Hepatocyte (in vitro differentiated cells): ENCODE measurements around the gene PPM1A. TPM values are rescaled to one million over a fixed set of nuclear protein-coding genes. Genes with fewer than 3 reads are reported as not detected.
A peak's percentile ranks its signal among the peaks of the same experiment; 100 is the strongest.

ENCODE experiments used
- DNase-seq: peaks from one replicate; pipeline ENCODE4 v3.0.0-alpha.2; 2016; ENCODE audit warnings: low spot score
- H2AFZ ChIP-seq: fragments of 200-600 bp; sonication (generic); 2 replicates; pipeline ENCODE4 v1.6.0; 2016; ENCODE audit warnings: antibody characterized with exemption, mild to moderate bottlenecking
- H3K27ac ChIP-seq: fragments of 200-600 bp; sonication (generic); 2 replicates; pipeline ENCODE4 v1.5.1; 2016; ENCODE audit warnings: mild to moderate bottlenecking
- H3K27me3 ChIP-seq: fragments of 200-600 bp; sonication (generic); 2 replicates; pipeline ENCODE4 v1.6.1; 2016
- H3K36me3 ChIP-seq: fragments of 200-600 bp; sonication (generic); replicated peaks from 2 replicates; pipeline ENCODE4 v1.5.1; 2016; ENCODE audit warnings: low read depth; ENCODE audit not compliant: insufficient read depth
- H3K4me1 ChIP-seq: fragments of 200-600 bp; sonication (generic); 2 replicates; pipeline ENCODE4 v1.5.1; 2016; ENCODE audit warnings: mild to moderate bottlenecking, moderate library complexity; ENCODE audit not compliant: insufficient read depth
- H3K4me2 ChIP-seq: fragments of 200-600 bp; sonication (generic); 2 replicates; pipeline ENCODE4 v1.6.0; 2016
- H3K4me3 ChIP-seq: fragments of 200-600 bp; sonication (generic); 2 replicates; pipeline ENCODE4 v1.5.1; 2016; ENCODE audit warnings: mild to moderate bottlenecking
- H3K79me2 ChIP-seq: fragments of 200-600 bp; sonication (generic); 2 replicates; pipeline ENCODE4 v1.6.0; 2017; ENCODE audit warnings: mild to moderate bottlenecking
- H3K9me2 ChIP-seq: fragments of 200-600 bp; sonication (generic); replicated peaks from 2 replicates; pipeline ENCODE4 v1.6.0; 2017; ENCODE audit warnings: mild to moderate bottlenecking; ENCODE audit not compliant: insufficient read depth
- H3K9me3 ChIP-seq: fragments of 200-600 bp; sonication (generic); 2 replicates; pipeline ENCODE4 v1.5.1; 2016; ENCODE audit warnings: low read depth, mild to moderate bottlenecking
- H4K20me1 ChIP-seq: fragments of 200-600 bp; sonication (generic); 2 replicates; pipeline ENCODE4 v1.6.0; 2016; ENCODE audit warnings: mild to moderate bottlenecking; ENCODE audit not compliant: insufficient read depth, poor library complexity, severe bottlenecking
- EZH2 ChIP-seq: fragments of 200-600 bp; sonication (generic); IDR thresholded peaks from 2 replicates; pipeline ENCODE4 v1.6.1; 2016; ENCODE audit warnings: antibody characterized with exemption, mild to moderate bottlenecking, borderline replicate concordance
- EZH2phosphoT487 ChIP-seq: fragments of 200-600 bp; sonication (generic); IDR thresholded peaks from one replicate; pipeline ENCODE4 v1.6.1; 2018; ENCODE audit warnings: antibody characterized with exemption, mild to moderate bottlenecking, low read depth, moderate library complexity; ENCODE audit not compliant: unreplicated experiment, severe bottlenecking
- WGBS: methylation state at CpG from one replicate; pipeline ENCODE4 v1.1.6; 2016; ENCODE audit warnings: low lambda C conversion rate; ENCODE audit errors: missing lambda C conversion rate; 5-methylcytosine and 5-hydroxymethylcytosine counted together
- polyA plus RNA-seq: library from polyadenylated mRNA; unstranded; fragments of >200 nt; fragmentation: Nextera tagmentation; extraction: Ambion mirVana; gene quantifications from 2 replicates; pipeline ENCODE4 v1.2.1, GENCODE V29; 2016
- total RNA-seq: library from RNA; depleted of rRNA; stranded (reverse); fragments of >200 nt; gene quantifications from 2 replicates; pipeline ENCODE4 v1.2.3, GENCODE V29; 2014
- TF ChIP-seq, protein P1 (sequence below): fragments of 200-600 bp; sonication (generic); IDR thresholded peaks from 2 replicates; pipeline ENCODE4 v1.5.1; 2016; ENCODE audit warnings: antibody characterized with exemption, mild to moderate bottlenecking; ENCODE audit not compliant: poor library complexity

Gene PPM1A
- total and polyA plus RNA-seq, 2 experiments from 2014 or later, result 24.2 to 41.7 TPM

DNA sequence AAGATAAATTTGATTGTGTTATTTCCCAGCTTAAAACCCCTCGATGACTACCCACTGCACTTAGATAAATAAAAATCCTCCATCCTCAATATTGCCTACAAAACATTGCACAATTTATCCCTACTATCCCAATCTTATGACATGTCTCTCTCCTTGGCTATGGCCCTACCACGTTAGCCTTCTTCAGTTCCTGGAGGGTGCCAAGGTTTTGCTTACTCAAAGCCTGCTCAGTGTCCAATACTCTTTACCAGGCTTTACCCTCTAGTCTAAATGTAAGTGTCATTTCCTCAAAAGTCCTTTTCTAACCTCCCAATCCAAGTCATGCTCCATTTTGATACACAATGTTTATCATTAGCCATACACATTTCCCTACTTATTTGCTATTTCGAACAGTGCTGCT is 35.0 kb upstream of the PPM1A start:
- no peaks in the 10 kb centered on the region for H3K4me1 ChIP-seq
- H3K4me2 ChIP-seq, result no peak overlapping the region
- TF ChIP-seq EZH2, result no peak
- TF ChIP-seq EZH2phosphoT487, result no peak
- TF ChIP-seq, protein P1, sequence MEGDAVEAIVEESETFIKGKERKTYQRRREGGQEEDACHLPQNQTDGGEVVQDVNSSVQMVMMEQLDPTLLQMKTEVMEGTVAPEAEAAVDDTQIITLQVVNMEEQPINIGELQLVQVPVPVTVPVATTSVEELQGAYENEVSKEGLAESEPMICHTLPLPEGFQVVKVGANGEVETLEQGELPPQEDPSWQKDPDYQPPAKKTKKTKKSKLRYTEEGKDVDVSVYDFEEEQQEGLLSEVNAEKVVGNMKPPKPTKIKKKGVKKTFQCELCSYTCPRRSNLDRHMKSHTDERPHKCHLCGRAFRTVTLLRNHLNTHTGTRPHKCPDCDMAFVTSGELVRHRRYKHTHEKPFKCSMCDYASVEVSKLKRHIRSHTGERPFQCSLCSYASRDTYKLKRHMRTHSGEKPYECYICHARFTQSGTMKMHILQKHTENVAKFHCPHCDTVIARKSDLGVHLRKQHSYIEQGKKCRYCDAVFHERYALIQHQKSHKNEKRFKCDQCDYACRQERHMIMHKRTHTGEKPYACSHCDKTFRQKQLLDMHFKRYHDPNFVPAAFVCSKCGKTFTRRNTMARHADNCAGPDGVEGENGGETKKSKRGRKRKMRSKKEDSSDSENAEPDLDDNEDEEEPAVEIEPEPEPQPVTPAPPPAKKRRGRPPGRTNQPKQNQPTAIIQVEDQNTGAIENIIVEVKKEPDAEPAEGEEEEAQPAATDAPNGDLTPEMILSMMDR, result no peak
- no peaks in the 10 kb centered on the region for H3K79me2 ChIP-seq
- H2AFZ ChIP-seq, result no peak overlapping the region
- no peak for DNase-seq
- WGBS, result 75% methylated on average over 3 of the region's 3 CpGs
- no peaks in the 10 kb centered on the region for H3K36me3 ChIP-seq
- no peak overlapping the region for H3K27ac ChIP-seq
- H3K4me3 ChIP-seq, result no peak overlapping the region
- H3K27me3 ChIP-seq, result no peaks in the 10 kb centered on the region
- no peaks in the 10 kb centered on the region for H3K9me3 ChIP-seq
- no peaks in the 10 kb centered on the region for H4K20me1 ChIP-seq
- no peaks in the 10 kb centered on the region for H3K9me2 ChIP-seq

GRCh38 chr14:60214415-60215126 is 34.5 kb upstream of the PPM1A start:
- Histone ChIP-seq H3K27me3 (no peaks in the 10 kb centered on the region), H4K20me1 (no peaks in the 10 kb centered on the region), H3K4me3 (no peak overlapping the region), H3K9me2 (no peaks in the 10 kb centered on the region), H2AFZ (no peak overlapping the region), H3K4me2 (no peak overlapping the region), H3K27ac (no peak overlapping the region), H3K9me3 (no peaks in the 10 kb centered on the region), H3K4me1 (no peaks in the 10 kb centered on the region), H3K79me2 (no peaks in the 10 kb centered on the region), H3K36me3 (no peaks in the 10 kb centered on the region)
- no peak for TF ChIP-seq EZH2
- no peak for TF ChIP-seq EZH2phosphoT487
- TF ChIP-seq, protein P1, result no peak
- DNase-seq, result no peak
- WGBS, result 31% methylated on average over 1 of the region's 1 CpG

GRCh38 chr14:60215127-60215444 is 33.9 kb upstream of the PPM1A start:
- Histone ChIP-seq H3K36me3 (no peaks in the 10 kb centered on the region), H3K9me2 (no peaks in the 10 kb centered on the region), H2AFZ (no peak overlapping the region), H3K4me2 (no peak overlapping the region), H3K4me3 (no peak overlapping the region), H3K79me2 (no peaks in the 10 kb centered on the region), H4K20me1 (no peaks in the 10 kb centered on the region), H3K4me1 (no peaks in the 10 kb centered on the region), H3K27ac (peak overlapping the region; percentile 11), H3K27me3 (no peaks in the 10 kb centered on the region), H3K9me3 (no peaks in the 10 kb centered on the region)
- no peak for DNase-seq
- 45% methylated on average over 2 of the region's 2 CpGs for WGBS
- TF ChIP-seq, protein P1, result no peak
- TF ChIP-seq EZH2phosphoT487 (no peak), EZH2 (no peak)
